H1 (cell line): Measurements from ENCODE around the gene ASPG. TPM values are rescaled to one million over a fixed set of nuclear protein-coding genes. Genes with fewer than 3 reads are reported as not detected.

Experiments
- CTCF ChIA-PET: fragments of 300-600 bp; sonication (Branson Sonifier 250); formaldehyde crosslinking; loops from one replicate; lab custom pipeline; 2021; ENCODE audit not compliant: partially characterized antibody; lab: Charles Lee
- POLR2A ChIA-PET: fragments of 300-600 bp; sonication (Branson Sonifier 250); formaldehyde crosslinking; loops from one replicate; lab custom pipeline; 2021; ENCODE audit warnings: inconsistent platforms; ENCODE audit not compliant: partially characterized antibody; lab: Charles Lee
- DNase-seq, 2 experiments: peaks; one replicate each; pipeline versions ENCODE4 v3.0.0 to v3.0.0-alpha.2; 2010 to 2022; ENCODE audit warnings: low spot score in 2 of 2, low read depth in 1 of 2, mixed read lengths in 1 of 2
- FAIRE-seq: peaks from 2 replicates; lab custom pipeline; 2011; peaks lifted over from hg19 to GRCh38; lab: Jason Lieb, UNC
- H2AFZ ChIP-seq: 2 replicates; pipeline ENCODE4 v1.8.1; 2012; ENCODE audit warnings: low read length, inconsistent platforms
- H2AK5ac ChIP-seq: 2 replicates; pipeline ENCODE4 v1.6.1; 2013; ENCODE audit warnings: low read depth, low read length
- H2BK120ac ChIP-seq: replicated peaks from 2 replicates; pipeline ENCODE3; 2013; ENCODE audit warnings: low read depth, low read length, inconsistent platforms
- H2BK12ac ChIP-seq: 2 replicates; pipeline ENCODE4 v1.6.1; 2013; ENCODE audit warnings: low read depth, low read length
- H2BK15ac ChIP-seq: 2 replicates; pipeline ENCODE4 v1.6.1; 2013; ENCODE audit warnings: low read length
- H2BK20ac ChIP-seq: 2 replicates; pipeline ENCODE4 v1.6.1; 2013; ENCODE audit warnings: low read length
- H2BK5ac ChIP-seq: 2 replicates; pipeline ENCODE4 v1.6.1; 2013; ENCODE audit warnings: low read depth, low read length
- H3K14ac ChIP-seq: 2 replicates; pipeline ENCODE4 v1.6.1; 2013; ENCODE audit warnings: inconsistent platforms; ENCODE audit not compliant: insufficient read length
- H3K18ac ChIP-seq: 2 replicates; pipeline ENCODE4 v1.6.1; 2013; ENCODE audit warnings: low read length; ENCODE audit errors: extremely low read depth
- H3K23ac ChIP-seq: 2 replicates; pipeline ENCODE4 v1.6.1; 2013; ENCODE audit warnings: inconsistent platforms; ENCODE audit not compliant: insufficient read length
- H3K23me2 ChIP-seq: 2 replicates; pipeline ENCODE4 v1.6.1; 2013; ENCODE audit warnings: low read depth, low read length
- H3K27ac ChIP-seq: 2 replicates; pipeline ENCODE4 v1.6.1; 2011; ENCODE audit warnings: low read depth, low read length, inconsistent platforms
- H3K27me3 ChIP-seq, 4 experiments: replicated peaks in 1 of 4; 1 replicate in 1 of 4; 2 replicates in 3 of 4; pipeline versions ENCODE4 v1.6.1 to v1.8.1; 2011 to 2013; ENCODE audit warnings: low read length in 3 of 4, mild to moderate bottlenecking in 3 of 4, inconsistent platforms in 2 of 4, mixed read lengths in 2 of 4, moderate library complexity in 1 of 4; ENCODE audit not compliant: control insufficient read depth in 3 of 4, insufficient read depth in 3 of 4; ENCODE audit errors: extremely low read depth in 1 of 4
- H3K36me3 ChIP-seq, 4 experiments: 2 replicates each; pipeline versions ENCODE4 v1.6.1 to v1.8.1; 2011 to 2013; ENCODE audit warnings: mild to moderate bottlenecking in 4 of 4, low read length in 3 of 4, moderate library complexity in 2 of 4, control low read depth in 1 of 4, inconsistent platforms in 1 of 4; ENCODE audit not compliant: insufficient read depth in 4 of 4, control insufficient read depth in 2 of 4
- H3K4ac ChIP-seq: replicated peaks from 2 replicates; pipeline ENCODE3; 2013; ENCODE audit warnings: low read length, low read depth, mixed read lengths, inconsistent platforms; ENCODE audit not compliant: insufficient read length
- H3K4me1 ChIP-seq, 4 experiments: replicated peaks in 1 of 4; 1 replicate in 1 of 4; 2 replicates in 3 of 4; pipeline versions ENCODE4 v1.6.1 to v1.8.1; 2011 to 2013; ENCODE audit warnings: low read length in 3 of 4, inconsistent platforms in 2 of 4, mixed read lengths in 1 of 4; ENCODE audit not compliant: insufficient read depth in 4 of 4, control insufficient read depth in 3 of 4
- H3K4me2 ChIP-seq, 2 experiments: 2 replicates each; pipeline versions ENCODE4 v1.6.1 to v1.8.1; 2011 to 2013; ENCODE audit warnings: low read depth in 2 of 2, low read length in 2 of 2, control low read depth in 1 of 2, inconsistent platforms in 1 of 2, mild to moderate bottlenecking in 1 of 2; ENCODE audit not compliant: insufficient read depth in 1 of 2
- H3K4me3 ChIP-seq, 4 experiments: fragments of 200-600, 300-600 bp in 1 of 4; sonication (generic), shearing (Covaris generic), sonication (Bioruptor Twin) in 1 of 4; 2 replicates each; pipeline versions ENCODE4 v1.5.1 to v1.8.1; 2011 to 2016; ENCODE audit warnings: low read length in 4 of 4, low read depth in 3 of 4, control low read depth in 2 of 4, inconsistent platforms in 2 of 4, mild to moderate bottlenecking in 2 of 4, mixed read lengths in 1 of 4, moderate library complexity in 1 of 4; ENCODE audit not compliant: insufficient read depth in 2 of 4; ENCODE audit errors: extremely low read depth in 1 of 4
- H3K56ac ChIP-seq: replicated peaks from 2 replicates; pipeline ENCODE3; 2013; ENCODE audit warnings: low read depth, mild to moderate bottlenecking, mixed read lengths, low read length, inconsistent platforms; ENCODE audit not compliant: insufficient read length
- H3K79me1 ChIP-seq: 2 replicates; pipeline ENCODE4 v1.6.1; 2013; ENCODE audit warnings: low read depth, low read length, control low read depth
- H3K79me2 ChIP-seq, 2 experiments: 2 replicates each; pipeline versions ENCODE4 v1.6.1 to v1.8.1; 2012 to 2013; ENCODE audit warnings: low read length in 2 of 2, mild to moderate bottlenecking in 2 of 2, inconsistent platforms in 1 of 2; ENCODE audit not compliant: insufficient read depth in 2 of 2, control insufficient read depth in 1 of 2
- H3K9ac ChIP-seq, 4 experiments: replicated peaks in 1 of 4; 1 replicate in 1 of 4; 2 replicates in 3 of 4; pipeline versions ENCODE4 v1.6.1 to v1.8.1; 2011 to 2013; ENCODE audit warnings: low read depth in 3 of 4, low read length in 3 of 4, control low read depth in 2 of 4, mild to moderate bottlenecking in 2 of 4, moderate library complexity in 2 of 4, inconsistent platforms in 1 of 4; ENCODE audit errors: extremely low read depth in 1 of 4
- H3K9me3 ChIP-seq, 2 experiments: 2 replicates each; pipeline versions ENCODE4 v1.6.1 to v1.8.1; 2012 to 2013; ENCODE audit warnings: mild to moderate bottlenecking in 2 of 2, moderate library complexity in 2 of 2, control low read depth in 1 of 2, inconsistent platforms in 1 of 2, low read depth in 1 of 2, low read length in 1 of 2, mixed read lengths in 1 of 2; ENCODE audit not compliant: insufficient read depth in 2 of 2
- H4K20me1 ChIP-seq, 2 experiments: replicated peaks in 1 of 2; 2 replicates each; pipeline versions ENCODE3 to v1.8.1; 2011 to 2013; ENCODE audit warnings: inconsistent platforms in 2 of 2, low read length in 2 of 2, mild to moderate bottlenecking in 1 of 2; ENCODE audit not compliant: insufficient read depth in 2 of 2, control insufficient read depth in 1 of 2
- H4K5ac ChIP-seq: 2 replicates; pipeline ENCODE4 v1.6.1; 2013; ENCODE audit warnings: low read length, low read depth, mixed read lengths, inconsistent platforms; ENCODE audit not compliant: insufficient read length
- H4K8ac ChIP-seq: 2 replicates; pipeline ENCODE4 v1.8.0; 2013; ENCODE audit warnings: mild to moderate bottlenecking, moderate library complexity, low read length, inconsistent platforms; ENCODE audit not compliant: insufficient read depth; ENCODE audit errors: extremely low read depth
- H4K91ac ChIP-seq: replicated peaks from 2 replicates; pipeline ENCODE3; 2013; ENCODE audit warnings: low read length, mixed read lengths, inconsistent platforms; ENCODE audit not compliant: insufficient read length
- CEBPB ChIP-seq: IDR thresholded peaks from 2 replicates; pipeline ENCODE4 v1.6.1; 2012; ENCODE audit warnings: low read depth, low read length
- CTBP2 ChIP-seq: IDR thresholded peaks from 2 replicates; pipeline ENCODE4 v1.7.0; 2011; ENCODE audit warnings: borderline replicate concordance, mild to moderate bottlenecking, moderate library complexity, mixed read lengths, low read length; ENCODE audit not compliant: insufficient read depth, insufficient read length
- EGR1 ChIP-seq: IDR thresholded peaks from 2 replicates; pipeline ENCODE4 v1.6.1; 2011; ENCODE audit warnings: low read depth, low read length, borderline replicate concordance
- EZH2 ChIP-seq: fragments of 200-600 bp; sonication (generic); IDR thresholded peaks from 2 replicates; pipeline ENCODE4 v1.7.1; 2012; ENCODE audit warnings: low read depth, mild to moderate bottlenecking, moderate library complexity, low read length, inconsistent platforms; ENCODE audit not compliant: severe bottlenecking
- FOSL1 ChIP-seq: IDR thresholded peaks from 2 replicates; pipeline ENCODE4 v1.6.1; 2011; ENCODE audit warnings: mild to moderate bottlenecking, low read depth, low read length, moderate library complexity; ENCODE audit not compliant: insufficient read depth
- GABPA ChIP-seq: IDR thresholded peaks from 2 replicates; pipeline ENCODE4 v1.6.1; 2011; ENCODE audit warnings: mild to moderate bottlenecking, low read length, moderate library complexity, borderline replicate concordance; ENCODE audit not compliant: insufficient read depth
- GTF2F1 ChIP-seq: IDR thresholded peaks from 2 replicates; pipeline ENCODE4 v1.6.1; 2012; ENCODE audit warnings: low read depth, low read length, improper control_type of control experiment, borderline replicate concordance
- HDAC2 ChIP-seq, 2 experiments: fragments of 300-600 bp in 1 of 2; sonication (generic) in 1 of 2; IDR thresholded peaks; 2 replicates each; pipeline ENCODE4 v1.6.1; 2011 to 2012; ENCODE audit warnings: low read depth in 2 of 2, low read length in 2 of 2, mild to moderate bottlenecking in 2 of 2, moderate library complexity in 2 of 2, borderline replicate concordance in 1 of 2, inconsistent platforms in 1 of 2
- NRF1 ChIP-seq: IDR thresholded peaks from 2 replicates; pipeline ENCODE4 v1.6.1; 2011; ENCODE audit warnings: mild to moderate bottlenecking, low read depth, low read length, improper control_type of control experiment
- POU5F1 ChIP-seq: IDR thresholded peaks from 2 replicates; pipeline ENCODE4 v1.6.1; 2011; ENCODE audit warnings: low read depth, mild to moderate bottlenecking, low read length, moderate library complexity
- RBBP5 ChIP-seq: IDR thresholded peaks from 2 replicates; pipeline ENCODE4 v1.7.1; 2012; ENCODE audit warnings: low read depth, mild to moderate bottlenecking, inconsistent platforms, low read length, moderate library complexity, borderline replicate concordance
- SP1 ChIP-seq: IDR thresholded peaks from 2 replicates; pipeline ENCODE4 v1.6.1; 2011; ENCODE audit warnings: low read depth, low read length
- SRF ChIP-seq: IDR thresholded peaks from 2 replicates; pipeline ENCODE4 v1.6.1; 2011; ENCODE audit warnings: mild to moderate bottlenecking, low read depth, low read length, moderate library complexity
- YY1 ChIP-seq: IDR thresholded peaks from 2 replicates; pipeline ENCODE4 v1.6.1; 2011; ENCODE audit warnings: low read depth, mild to moderate bottlenecking, low read length
- WGBS, 2 experiments: shearing (Covaris generic) in 1 of 2; methylation state at CpG; one replicate each; pipeline versions ENCODE4 v1.1.6 to v1.1.7; 2013 to 2015; ENCODE audit warnings: low lambda C conversion rate in 2 of 2, mixed read lengths in 2 of 2, inconsistent platforms in 1 of 2, low coverage in 1 of 2, missing lambda C conversion rate in 1 of 2; ENCODE audit not compliant: insufficient replicate concordance in 2 of 2, insufficient coverage in 1 of 2, insufficient read length in 1 of 2; ENCODE audit errors: extremely low coverage in 1 of 2, missing lambda C conversion rate in 1 of 2; 5-methylcytosine and 5-hydroxymethylcytosine counted together
- polyA plus RNA-seq, 7 experiments: library from polyadenylated mRNA; depleted of rRNA in 3 of 7; stranded (reverse) in 5 of 7; unstranded in 2 of 7; fragments of >200 nt in 5 of 7; fragments of 200-250 nt in 2 of 7; gene quantifications; 1 replicate in 5 of 7; 2 replicates in 1 of 7; 4 replicates in 1 of 7; pipeline versions ENCODE4 v1.2.1 to v1.2.3, GENCODE V29; 2011 to 2013; ENCODE audit warnings: missing spikeins in 2 of 7, mixed read lengths in 2 of 7
- total RNA-seq: library from RNA; stranded (reverse); fragmentation: NEBNext Ultra II Directional; extraction: Animal tissue kit (Norgen Biotek cat#: 25700); gene quantifications from 2 replicates; pipeline ENCODE4 v1.2.1, GENCODE V29; 2021

The ASPG gene
- total and polyA plus RNA-seq, 2 of the 8 experiments (the other 6 are each of a cell fraction or from before 2014, with no cell fraction given), result 0.34 to 0.59 TPM

GRCh38 chr14:104076743-104077142 lies 8.8 kb upstream of the ASPG start:
- Histone ChIP-seq H3K14ac (no peak overlapping the region), H3K18ac (no peak overlapping the region), H2AFZ (no peak overlapping the region), H3K4me3 (no peak overlapping the region), H4K91ac (no peak overlapping the region), H3K79me2 (no peaks in the 10 kb centered on the region), H3K4me1 (no peaks in the 10 kb centered on the region), H3K56ac (no peak overlapping the region), H3K79me1 (no peaks in the 10 kb centered on the region), H3K4ac (no peak overlapping the region), H3K23ac (no peak overlapping the region), H3K23me2 (no peaks in the 10 kb centered on the region), H2BK5ac (no peak overlapping the region), H3K9ac (no peak overlapping the region), H3K9me3 (peaks cover 6 to 8% of the 10 kb centered on the region in 2 experiments), H3K27ac (no peak overlapping the region), H4K5ac (no peak overlapping the region), H2AK5ac (no peak overlapping the region), H2BK12ac (no peak overlapping the region), H4K8ac (no peak overlapping the region), H2BK20ac (no peak overlapping the region), H2BK15ac (no peak overlapping the region), H3K27me3 (no peaks in the 10 kb centered on the region), H2BK120ac (no peak overlapping the region), H3K36me3 (no peaks in the 10 kb centered on the region), H4K20me1 (no peaks in the 10 kb centered on the region), H3K4me2 (no peak overlapping the region)
- FAIRE-seq, result no peak
- CTCF ChIA-PET, result interaction anchor here (0.6 to 4.6 kb wide), 26 partner anchors 8 to 564 kb away, joined by 3 to 62 read pairs (median 6); partner anchors contain the start of gene ASPG
- POLR2A ChIA-PET, result interaction anchor here (0.6 kb wide), 1 partner anchor 1820 kb away, joined by 3 read pairs; no protein-coding TSS in a partner anchor
- DNase-seq, result no peak
- TF ChIP-seq FOSL1 (no peak), SP1 (no peak), RBBP5 (no peak), GABPA (no peak), NRF1 (no peak), YY1 (no peak), GTF2F1 (no peak), SRF (no peak), CTBP2 (no peak), EGR1 (no peak), CEBPB (no peak), HDAC2 (IDR thresholded peaks at IDR 0.05; ENCODE audit: borderline replicate concordance in 1 of 2, low read depth in 2 of 2, low read length in 2 of 2) (no peak), EZH2 (no peak), POU5F1 (no peak)
- WGBS, 2 experiments, result 63% methylated on average over 5 of the region's 5 CpGs; no CpG with 5 or more reads in 1 of the 2 experiments
